ENCODE data around the gene CNNM4.

Gene CNNM4

DNA sequence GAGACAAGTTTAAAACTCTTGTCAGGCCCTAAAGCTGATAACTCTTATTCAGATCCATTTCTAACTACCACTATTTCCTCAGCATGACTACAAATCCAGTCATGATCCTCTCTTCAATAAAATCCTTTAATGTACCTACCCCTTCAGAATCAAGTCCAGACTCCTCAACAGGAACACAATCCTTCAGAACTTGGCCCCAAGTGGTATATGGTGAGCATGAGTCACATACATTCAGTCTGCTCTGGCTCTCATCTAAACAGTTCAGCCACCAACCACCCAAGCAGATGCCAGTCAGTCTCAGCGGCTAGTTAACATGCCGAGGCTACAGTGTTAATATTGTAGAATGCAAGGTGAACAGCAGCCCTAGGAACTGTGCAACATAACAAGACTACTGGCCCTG lies 30.5 kb upstream of the CNNM4 start:
- TF ChIP-seq, protein P1, sequence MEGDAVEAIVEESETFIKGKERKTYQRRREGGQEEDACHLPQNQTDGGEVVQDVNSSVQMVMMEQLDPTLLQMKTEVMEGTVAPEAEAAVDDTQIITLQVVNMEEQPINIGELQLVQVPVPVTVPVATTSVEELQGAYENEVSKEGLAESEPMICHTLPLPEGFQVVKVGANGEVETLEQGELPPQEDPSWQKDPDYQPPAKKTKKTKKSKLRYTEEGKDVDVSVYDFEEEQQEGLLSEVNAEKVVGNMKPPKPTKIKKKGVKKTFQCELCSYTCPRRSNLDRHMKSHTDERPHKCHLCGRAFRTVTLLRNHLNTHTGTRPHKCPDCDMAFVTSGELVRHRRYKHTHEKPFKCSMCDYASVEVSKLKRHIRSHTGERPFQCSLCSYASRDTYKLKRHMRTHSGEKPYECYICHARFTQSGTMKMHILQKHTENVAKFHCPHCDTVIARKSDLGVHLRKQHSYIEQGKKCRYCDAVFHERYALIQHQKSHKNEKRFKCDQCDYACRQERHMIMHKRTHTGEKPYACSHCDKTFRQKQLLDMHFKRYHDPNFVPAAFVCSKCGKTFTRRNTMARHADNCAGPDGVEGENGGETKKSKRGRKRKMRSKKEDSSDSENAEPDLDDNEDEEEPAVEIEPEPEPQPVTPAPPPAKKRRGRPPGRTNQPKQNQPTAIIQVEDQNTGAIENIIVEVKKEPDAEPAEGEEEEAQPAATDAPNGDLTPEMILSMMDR (IDR thresholded peaks at IDR 0.05; ENCODE audit: extremely low read depth, missing control alignments): no peak
- DNase-seq (ENCODE audit: low spot score): no peak

GRCh38 chr2:96733931-96734330 lies 26.8 kb upstream of the CNNM4 start:
- TF ChIP-seq, protein P1 (IDR thresholded peaks at IDR 0.05; ENCODE audit: extremely low read depth, missing control alignments): no peak
- DNase-seq (ENCODE audit: low spot score): no peak

GRCh38 chr2:96734880-96735583 lies 25.7 kb upstream of the CNNM4 start:
- TF ChIP-seq, protein P1 (IDR thresholded peaks at IDR 0.05; ENCODE audit: extremely low read depth, missing control alignments): no peak
- no peak for DNase-seq (ENCODE audit: low spot score)

GRCh38 chr2:96737251-96737650 lies 23.5 kb upstream of the CNNM4 start:
- TF ChIP-seq, protein P1 (IDR thresholded peaks at IDR 0.05; ENCODE audit: extremely low read depth, missing control alignments): no peak

GRCh38 chr2:96737831-96738230 lies 22.9 kb upstream of the CNNM4 start:
- no peak for DNase-seq (ENCODE audit: low spot score)
- TF ChIP-seq, protein P1 (IDR thresholded peaks at IDR 0.05; ENCODE audit: extremely low read depth, missing control alignments): no peak

More at GRCh38 chr2:96737251-96737650, 23.5 kb upstream of the CNNM4 start:
- no peak for DNase-seq (ENCODE audit: low spot score)

DNA sequence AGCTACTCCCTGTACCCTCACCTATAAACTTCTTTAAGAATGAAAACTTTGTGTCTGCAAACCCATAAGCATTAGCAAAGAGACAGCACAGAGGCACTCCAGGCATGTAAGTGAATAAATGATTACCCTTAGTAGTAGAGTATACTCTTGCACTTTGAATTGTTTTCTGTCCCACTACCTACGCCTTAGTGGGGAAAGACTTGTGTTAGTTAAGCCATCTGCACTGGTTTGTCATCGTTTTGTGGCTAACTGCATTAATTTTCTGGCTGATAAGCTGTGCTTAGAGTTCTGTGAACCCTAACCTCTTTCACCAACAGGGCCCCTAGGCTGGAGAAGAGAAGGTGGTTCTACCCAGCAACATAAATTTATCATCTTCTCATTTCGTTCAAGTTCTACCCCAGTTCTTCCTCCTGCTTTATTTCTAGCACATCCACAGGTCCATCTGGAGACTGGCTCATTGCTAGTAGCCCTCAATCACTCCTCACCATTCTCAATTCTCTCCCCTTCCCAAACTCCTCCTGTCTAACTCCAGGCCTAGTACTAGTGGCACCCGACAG lies 21.5 kb upstream of the CNNM4 start:
- DNase-seq (ENCODE audit: low spot score): no peak
- TF ChIP-seq, protein P1 (IDR thresholded peaks at IDR 0.05; ENCODE audit: extremely low read depth, missing control alignments): no peak

DNA sequence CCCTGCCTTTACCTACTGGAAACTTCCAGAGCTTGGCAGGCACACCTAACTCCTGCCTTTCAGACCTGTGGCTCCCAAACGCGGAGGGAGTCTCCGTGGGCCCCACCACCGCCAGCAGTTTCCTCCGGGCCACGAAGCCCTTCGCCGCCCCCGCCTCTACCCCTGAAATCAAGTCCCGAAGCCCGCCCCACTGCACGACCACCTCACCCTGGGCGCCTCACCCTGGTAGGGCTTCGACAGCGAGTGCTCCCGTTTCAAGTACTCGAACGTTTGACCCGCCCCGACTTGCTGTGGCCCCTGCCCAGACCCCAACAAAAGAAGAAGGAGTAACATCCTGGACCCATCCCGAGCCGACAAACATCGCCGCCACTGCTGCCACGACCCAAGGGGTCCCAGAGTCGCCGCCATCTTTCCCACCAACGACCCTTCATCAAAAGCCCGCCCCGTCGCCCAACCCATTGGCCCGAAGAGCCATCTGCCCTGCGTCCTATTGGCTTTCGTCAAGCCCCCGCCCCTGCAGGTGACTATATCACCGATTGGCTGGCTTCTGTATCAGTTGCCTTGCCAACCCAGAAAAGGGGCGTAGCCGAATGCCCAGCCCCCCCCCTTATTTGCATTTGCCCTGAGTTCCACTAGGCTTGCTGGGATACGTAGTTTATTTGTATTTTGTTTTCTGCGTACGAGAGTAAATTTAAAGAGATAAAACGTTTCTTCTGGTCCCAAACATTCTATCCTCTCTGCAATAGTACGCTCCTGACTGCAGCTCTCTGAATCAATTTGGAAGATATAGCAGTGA lies 20.9 kb upstream of the CNNM4 start, which contains the start of gene LMAN2L:
TSS of gene LMAN2L (minus strand) at position 432 of the 796 bp plus-strand sequence. CDS start at position 408, 24 bp downstream.
- TF ChIP-seq, protein P1 (IDR thresholded peaks at IDR 0.05; ENCODE audit: extremely low read depth, missing control alignments): no peak
- DNase-seq (ENCODE audit: low spot score): peak; percentile 91

Data from GM20000 (cell line).